ENCODE results near the gene DNASE2.
"Not testable (repeated sequence)": the region's sequence is repeated elsewhere in the genome, so short reads cannot be mapped to it uniquely, and the experiment has no call there.

Gene DNASE2

DNA sequence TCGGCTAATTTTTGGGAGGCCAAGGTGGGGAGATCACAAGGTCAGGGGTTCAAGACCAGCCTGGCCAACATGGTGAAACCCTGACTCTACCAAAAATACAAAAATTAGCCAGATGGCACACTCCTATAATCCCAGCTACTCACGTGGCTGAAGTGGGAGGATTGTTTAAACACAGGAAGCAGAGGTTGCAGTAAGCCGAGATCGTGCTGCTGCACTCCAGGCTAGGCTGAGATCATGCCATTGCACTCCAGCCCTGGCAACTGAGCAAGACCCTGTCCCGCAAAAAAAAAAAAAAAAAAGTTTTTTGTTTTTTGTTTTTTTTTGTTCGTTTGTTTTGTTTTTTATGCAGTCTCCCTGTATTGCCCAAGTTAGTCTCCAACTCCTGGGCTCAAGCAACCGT, 21.7 kb downstream of the DNASE2 start:
- DNase-seq, result no peak

DNA sequence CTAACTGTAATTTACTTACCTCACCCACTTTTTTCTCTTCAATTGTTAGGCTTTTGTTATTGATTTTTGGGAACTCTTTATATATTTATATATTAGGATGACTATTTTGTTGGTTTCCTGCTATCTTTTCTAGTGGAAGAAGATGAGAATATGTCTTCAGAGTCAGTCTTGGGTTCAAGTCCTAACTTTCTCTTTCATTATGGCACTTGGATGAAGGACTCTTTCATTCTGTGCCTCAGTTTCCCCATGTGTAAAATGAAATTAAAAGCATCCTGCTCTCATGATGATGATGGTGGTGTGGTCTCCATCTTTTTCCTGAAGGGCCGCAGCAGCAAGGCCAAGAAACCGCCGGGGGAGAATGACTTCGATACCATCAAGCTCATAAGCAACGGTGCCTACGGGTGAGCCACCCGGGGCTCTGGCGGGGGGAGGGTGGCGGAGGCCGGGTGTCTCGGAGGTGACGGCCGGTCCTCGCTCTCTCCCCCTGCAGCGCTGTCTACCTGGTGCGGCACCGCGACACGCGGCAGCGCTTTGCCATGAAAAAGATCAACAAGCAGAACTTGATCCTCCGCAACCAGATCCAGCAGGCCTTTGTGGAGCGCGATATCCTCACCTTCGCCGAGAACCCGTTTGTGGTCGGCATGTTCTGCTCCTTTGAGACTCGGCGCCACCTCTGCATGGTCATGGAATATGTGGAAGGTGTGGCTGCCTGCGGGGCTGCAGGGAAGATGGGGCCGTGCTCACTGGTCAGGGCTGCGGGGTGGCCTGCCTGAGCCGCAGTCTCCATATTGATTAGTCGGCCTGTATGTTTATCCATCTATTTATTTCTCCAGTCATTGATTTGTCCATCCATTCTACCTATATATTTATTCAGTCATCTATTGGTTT, 23.0 kb downstream of the DNASE2 start:
- DNase-seq, result no peak

DNA sequence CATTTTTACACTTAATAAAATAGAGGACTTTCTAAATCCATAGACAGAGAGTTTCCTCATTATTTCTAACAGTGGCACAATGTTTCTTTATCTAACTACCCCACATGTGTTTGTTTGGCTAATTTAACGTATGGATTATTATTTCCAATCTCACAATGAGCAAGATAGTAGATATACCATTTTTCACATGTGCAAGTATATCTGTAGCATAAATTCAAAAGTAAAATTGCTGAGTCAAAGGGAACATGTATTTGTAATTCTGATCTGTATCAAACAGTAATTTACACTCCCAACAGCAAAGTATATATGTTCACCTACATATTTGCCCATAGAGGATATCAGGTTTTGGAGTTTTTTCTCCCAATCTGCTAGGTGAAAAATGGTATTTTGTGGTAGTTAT, 24.6 kb downstream of the DNASE2 start:
- DNase-seq, result no peak

DNA sequence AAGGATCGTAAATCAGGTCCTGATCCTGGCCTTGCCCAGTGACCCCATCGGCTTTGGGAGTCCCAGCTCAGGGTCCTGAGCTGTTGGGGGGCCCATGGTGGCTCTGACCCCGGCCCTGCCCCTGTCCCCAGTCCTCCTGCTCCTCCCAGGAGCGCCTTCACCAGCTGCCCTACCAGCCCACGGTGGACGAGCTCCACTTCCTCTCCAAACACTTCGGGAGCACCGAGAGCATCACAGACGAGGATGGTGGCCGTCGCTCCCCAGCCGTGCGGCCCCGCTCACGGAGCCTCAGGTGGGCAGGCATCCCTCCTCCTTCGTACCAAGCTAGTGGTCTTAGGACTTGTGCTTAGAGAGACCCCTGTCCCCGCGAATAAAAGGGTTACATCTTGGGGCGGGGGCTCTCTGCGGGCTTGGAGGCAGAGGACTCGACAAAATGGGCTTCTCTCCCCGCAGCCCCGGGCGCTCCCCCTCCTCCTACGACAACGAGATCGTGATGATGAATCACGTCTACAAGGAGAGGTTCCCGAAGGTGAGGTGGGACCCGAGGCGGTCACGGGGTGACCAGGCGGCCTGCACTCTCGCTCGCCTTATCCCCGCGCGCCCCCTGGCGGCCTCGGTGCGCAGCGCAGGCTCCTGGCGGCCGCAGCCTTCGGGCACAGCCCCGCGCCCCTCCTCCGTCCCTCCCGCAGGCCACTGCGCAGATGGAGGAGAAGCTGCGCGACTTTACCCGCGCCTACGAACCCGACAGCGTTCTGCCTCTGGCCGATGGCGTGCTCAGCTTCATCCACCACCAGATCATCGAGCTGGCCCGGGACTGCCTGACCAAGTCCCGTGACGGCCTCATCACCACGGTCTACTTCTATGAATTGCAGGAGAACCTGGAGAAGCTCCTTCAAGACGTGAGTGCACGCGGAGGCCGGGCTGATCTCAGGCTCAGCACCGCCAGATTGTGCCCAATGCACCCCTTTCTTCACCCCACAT, 33.8 kb downstream of the DNASE2 start:
- peak; percentile 67 for DNase-seq

DNA sequence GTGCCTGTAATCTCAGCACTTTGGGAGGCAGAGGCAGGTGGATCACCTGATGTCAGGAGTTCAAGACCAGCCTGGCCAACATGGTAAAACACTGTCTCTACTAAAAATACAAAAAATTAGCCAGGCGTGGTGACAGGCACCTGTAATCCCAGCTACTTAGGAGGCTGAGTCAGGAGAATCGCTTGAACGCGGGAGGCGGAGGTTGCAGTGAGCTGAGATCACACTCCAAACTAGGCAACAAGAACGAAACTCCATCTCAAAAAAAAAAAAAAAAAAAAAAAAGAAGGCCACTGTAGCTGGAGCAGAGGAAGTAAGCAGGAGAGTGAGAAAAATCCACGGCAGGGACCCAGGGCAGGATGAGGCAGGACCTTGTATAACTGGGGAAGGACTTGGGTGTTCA, 34.6 kb downstream of the DNASE2 start:
- DNase-seq, result not testable (repeated sequence)

DNA sequence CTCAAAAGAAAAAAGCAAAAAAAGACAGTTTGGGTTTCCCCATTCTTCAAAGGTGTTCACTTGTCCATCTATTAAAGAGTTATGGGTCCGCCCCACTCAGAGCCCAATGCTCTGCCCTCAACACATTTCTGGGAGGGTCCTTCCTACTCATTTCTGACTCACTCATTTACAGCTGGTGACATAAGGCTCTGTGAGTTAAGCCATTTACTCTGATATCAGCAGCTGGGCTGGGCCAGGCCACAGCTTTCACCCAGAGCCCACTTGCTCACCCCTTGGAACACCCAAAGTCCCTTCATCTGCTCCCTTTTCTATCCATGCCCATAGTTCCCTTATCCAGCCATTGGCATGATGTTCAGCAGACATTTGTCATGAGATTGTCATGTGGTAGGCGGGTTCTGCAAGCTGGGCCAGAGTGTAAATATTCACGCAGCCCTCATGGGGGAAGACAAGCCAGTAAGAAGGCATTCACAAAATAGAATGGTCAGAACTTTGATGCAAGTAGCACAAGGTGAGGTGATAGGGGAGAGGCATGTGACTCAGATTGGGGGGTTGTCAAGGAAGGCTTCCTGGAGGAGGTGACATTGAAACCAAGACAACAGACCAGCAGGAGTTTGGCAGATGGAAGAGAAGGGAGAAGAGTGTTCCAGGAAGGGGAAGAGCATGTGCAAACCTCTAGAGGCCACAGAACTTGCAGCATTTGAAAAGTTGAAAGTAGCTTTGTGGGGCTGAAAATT, 37.1 kb downstream of the DNASE2 start:
- DNase-seq, result no peak

DNA sequence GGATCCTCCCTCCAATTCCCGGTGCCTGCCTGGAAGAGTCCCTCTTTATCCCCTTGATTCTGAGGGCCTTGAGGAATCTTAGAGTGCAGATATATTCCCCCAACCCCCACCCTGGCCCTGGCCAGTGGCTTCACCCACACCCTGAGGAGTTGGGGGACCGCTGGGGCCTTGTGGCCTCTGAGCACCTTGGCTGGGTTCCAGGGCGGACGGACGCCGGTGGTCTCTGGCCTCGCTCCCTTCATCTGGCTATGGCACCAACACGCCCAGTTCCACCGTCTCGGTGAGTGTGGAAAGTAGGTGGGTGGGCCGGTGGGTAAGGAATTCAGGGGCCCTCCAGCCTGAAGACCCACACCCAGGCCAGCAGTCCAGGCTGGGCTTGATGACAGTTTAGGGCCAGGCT, 37.9 kb downstream of the DNASE2 start:
- DNase-seq, result no peak

DNA sequence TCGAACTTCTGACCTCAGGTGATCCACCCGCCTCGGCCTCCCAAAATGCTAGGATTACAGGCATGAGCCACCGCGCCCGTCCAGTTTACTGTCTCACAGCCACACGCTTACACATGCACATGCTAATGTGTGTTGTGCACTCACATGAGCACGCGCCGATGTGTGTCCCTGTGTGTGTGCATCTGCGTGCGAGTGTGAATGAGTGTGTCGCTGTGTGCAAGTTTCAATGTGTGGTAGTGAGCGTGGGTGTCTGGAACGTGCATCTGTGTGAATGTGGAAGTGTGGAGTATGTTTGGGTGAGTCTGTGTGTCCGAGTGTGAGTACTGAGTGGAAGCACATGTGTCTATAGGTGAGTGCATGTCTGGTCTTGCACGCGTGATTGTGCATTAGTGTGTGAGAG, 38.7 kb downstream of the DNASE2 start:
- no peak for DNase-seq

DNA sequence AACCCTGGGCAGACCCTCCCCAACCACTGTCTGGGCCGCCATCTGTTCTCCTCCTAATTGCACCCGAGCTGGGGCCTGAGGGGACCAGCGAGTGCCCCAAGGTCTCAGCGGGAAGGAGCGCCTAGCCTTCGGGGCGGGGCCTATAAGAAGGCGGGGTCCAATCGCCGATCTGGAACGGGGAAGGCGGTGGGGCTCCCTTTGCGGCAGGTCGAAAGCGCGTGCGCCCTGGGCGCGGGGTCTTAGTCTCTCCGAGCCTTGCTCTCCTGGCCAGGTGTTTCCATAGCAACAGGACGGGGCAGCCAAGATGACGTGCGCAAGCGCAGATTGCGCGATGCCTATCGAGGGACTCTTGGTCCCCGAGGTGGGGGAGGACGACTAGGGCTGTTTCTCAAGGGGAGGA, 40.2 kb downstream of the DNASE2 start:
- no peak for DNase-seq

DNA sequence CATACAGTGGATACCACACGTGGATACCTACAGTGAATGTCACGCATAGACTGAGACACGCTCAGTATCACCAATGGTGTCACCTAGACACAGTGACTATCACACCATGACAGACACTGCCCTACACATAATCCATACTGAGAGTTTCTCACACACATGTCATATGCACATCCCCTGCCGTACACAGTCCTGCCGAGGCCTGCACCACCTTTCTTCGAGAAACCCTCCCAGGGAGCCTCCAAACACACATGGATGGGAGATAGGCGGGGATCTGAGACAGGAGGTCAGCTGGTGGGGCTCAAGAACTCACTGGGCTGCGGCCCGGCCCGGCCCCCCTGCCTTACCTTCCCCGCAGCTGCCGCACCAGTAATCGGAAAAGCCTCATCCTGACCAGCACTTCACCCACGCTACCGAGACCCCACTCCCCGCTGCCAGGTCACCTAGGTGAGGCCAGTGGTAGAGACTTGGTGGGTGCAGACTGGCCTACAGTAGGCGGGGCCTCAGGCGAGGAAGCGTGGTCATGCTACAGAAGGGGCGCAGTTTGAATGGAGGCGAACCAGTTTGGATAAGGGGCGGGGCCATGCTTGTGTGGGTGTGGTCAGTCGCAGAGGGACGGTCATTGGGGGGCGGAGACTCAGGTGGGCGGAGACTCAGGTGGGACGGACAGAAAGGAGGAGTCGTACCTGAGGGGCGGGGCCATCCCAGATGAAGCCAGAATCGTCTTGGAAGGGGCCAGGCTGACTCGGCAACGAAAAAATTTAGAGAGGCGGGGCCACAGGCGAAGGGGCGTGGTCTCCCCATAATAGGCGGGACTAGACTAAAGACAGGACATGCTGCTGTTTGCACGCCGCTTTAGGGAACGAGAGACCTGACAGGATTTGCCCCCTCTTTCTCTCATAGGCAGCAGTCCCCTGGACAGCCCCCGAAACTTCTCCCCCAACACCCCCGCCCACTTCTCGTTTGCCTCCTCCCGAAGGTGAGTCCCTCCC, 40.9 kb downstream of the DNASE2 start:
- DNase-seq, result no peak

DNA sequence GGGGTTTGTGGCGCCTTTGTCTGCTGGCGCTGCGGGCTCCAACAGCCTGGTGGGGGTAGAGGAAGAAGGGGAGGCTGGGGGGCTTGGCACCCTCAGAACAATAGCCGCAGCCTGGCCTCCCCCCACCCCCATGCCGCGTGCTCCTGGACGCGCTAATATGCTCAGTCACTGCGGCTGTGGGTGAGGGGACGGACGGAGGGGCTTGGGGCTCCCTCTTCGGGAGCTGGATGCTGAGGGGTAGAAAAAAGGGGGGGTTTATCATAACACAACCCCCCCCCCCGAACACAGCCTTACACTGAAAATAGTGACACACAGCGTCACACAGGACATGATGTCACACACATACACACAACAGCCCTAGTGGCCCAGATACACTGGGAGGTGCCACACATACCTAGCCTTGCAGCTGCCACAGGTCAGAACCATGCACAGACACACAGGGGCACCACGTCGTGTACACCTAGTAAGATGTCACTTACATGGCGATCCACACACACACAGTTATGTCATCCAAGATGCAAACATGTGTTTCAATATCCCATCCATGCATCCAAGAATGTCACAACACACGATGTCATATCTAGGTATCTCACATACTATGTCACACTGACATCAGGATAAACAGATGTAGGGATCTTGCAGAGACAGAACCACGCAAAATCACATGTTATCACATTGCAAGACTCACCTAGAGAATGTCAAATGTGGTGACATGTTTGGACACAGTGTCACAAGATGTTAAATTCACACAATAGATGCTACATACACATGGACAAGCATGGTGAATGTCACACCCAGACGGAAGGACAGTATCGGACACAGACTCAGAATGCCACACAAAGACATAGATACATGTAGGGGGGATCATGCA, 42.1 kb downstream of the DNASE2 start:
- no peak for DNase-seq

DNA sequence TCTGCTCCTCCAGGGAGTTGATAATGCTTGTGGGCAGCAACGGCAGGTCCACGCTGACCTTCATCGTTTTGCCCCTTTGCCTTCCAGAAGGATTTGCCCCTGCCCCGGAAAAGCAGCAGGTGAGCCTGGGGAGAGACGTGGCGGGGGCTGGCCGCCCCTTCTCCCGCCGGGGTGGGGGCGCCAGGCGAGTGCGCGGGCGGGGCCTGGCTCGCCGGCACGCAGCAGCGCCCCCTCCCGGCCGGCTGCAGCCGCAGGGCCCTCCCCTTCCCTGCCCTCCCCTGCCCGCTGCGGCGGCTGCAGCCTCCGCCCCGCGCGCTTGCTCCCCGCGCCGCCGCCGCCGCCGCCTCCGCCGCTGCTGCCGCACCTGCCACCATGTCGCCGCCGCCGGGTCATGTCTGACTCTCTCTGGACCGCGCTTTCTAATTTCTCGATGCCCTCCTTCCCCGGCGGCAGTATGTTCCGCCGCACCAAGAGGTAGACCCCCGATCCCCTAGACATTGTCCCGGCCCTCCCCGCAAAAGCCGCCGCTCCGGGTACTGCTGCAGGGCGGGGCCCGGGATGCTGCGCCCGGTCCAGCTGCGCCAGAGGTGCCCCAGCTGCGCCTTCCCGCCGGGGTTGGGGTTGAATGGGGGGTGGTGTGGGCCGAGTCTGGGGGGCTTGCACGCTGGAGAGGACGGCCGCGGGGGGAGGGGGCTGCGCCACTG, 42.9 kb downstream of the DNASE2 start, which contains the start of gene MAST1:
TSS of gene MAST1 (plus strand) at position 334 of the 704 bp plus-strand sequence. CDS start at position 392, 58 bp downstream.
- DNase-seq, result no peak

DNA sequence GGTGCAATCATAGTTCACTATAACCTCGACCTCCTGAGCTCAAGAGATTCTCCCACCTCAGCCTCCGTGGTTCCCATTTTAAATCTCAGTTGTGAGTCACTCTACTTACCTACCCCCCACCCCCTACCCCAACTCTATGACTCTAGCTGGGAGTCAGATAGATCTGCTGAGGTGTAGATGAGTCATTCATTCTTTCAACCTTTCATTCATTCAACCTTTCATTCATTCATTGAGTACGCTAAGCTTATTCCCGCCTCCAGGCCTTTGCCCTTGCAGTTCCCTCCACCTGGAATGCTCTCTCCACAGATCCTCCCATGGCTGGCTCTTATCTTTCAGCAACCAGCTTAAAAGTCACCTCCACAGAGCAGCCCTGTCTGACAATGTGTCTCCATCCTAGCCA, 44.0 kb downstream of the DNASE2 start:
- DNase-seq, result no peak

DNA sequence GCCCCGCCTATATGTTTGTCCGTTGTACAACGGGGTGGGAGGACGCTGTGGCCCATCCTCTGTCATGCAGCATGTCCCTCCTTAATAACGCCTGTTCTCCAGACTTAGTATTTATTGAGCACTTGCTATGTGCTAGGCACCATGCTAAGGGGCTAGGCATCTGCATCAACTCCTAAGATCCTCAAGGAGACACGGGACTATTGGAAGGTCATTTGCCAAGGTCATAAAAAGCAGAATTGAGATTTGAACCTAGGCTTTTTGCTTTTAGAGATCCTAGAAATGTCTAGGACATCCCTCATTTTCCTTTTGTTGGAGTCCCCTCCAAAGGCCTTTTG, 44.8 kb downstream of the DNASE2 start:
- no peak for DNase-seq

DNA sequence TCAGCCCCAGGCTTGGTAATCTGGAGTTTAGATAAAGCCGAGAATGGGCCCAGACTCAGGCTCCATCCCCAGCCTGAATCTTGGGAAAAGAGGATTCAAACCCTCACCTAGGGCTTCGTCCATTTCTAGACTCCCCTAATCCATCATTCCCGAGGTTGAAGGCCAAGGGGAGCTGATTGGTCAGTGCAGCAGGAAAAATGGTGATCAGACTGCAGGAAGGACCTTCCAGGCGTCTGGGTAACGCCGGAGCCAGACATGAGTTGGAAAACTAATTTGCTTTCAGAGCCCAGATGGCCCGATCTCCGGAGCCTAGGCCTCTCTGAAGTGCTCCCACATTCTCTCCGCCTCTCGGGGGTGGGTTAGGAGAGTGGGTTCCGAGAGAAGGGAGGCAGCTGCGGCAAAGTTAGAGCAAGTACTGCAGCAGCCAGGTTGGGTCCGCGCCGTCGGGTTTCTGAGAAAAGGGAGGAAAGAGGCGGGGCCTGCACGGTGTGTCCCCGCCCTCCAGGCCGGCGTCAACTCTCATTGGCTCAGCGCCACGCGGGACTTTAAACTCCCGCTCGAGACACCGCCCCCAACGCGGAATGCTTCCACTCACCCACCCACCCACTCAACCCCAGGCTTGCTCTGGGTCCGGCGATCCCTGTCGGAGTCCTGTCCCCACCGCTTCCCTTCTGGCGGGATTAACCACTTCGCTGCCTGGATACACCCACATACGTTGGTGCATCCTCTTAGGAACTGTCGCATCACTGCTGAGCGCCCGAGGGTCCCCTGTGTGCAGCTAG, 46.1 kb downstream of the DNASE2 start:
- DNase-seq, result no peak

DNA sequence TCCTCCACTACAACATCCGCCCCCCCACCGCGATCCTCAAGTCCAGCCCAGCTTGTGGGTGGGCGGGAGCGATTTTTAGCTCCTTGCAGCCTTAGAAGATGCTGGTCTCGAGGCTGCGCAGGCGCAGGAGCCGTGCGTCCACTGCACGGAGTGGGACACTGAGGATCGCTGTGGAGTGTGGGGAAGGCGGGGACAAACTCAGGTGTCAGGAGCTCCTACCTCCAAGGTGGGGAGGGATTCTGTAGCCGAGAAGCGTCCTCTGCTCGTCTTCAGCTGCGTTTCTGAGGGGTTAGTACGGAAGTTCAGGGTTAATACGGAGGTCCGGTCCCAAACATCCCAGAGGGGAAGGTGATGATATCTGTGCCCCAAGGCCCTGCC, 46.7 kb downstream of the DNASE2 start, which contains the start of gene RTBDN:
TSS of gene RTBDN (minus strand) at position 14 of the 378 bp plus-strand sequence. CDS start 4,600 bp downstream, outside the sequence.
- no peak for DNase-seq

DNA sequence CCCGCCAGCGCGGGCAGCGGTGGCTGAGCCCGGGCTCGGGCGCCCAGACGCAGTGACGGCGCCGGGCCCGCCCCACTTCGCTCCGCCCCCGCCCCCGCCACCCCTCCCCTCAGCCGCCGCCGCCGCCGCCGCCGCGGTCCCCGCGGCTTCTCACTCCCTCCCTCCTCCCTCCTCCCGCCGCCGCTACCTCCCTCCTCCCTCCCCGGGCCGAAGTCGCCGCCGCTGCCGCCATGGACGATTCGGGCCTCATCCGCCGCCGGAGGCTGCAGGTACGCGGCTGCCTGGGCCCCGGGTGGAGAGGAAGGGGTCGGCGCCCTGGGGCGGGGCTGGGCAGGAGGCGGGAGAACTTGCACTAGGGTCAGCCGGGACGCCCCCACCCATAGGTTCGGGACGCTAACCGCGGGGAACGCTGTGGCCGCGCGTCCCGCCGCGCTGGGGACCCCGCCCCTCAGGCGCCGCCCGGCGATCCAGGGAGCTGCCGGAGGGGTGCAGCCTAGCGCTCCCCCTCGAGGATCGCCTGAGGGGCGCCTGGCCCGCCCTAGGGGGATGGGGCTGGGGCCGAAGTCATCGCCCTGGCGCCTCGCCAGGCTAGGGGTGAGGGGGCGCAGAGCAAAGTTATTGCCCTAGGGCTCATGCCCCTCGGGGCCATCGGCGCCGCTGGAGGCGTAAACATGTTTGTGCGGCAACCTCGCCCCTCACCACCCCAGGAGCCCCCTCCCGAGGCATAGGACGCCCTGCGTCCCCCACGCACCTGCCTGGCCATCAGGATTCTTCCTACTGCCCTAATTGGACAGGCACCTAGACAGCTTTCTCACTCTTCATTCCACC, 47.3 kb downstream of the DNASE2 start:
- no peak for DNase-seq

DNA sequence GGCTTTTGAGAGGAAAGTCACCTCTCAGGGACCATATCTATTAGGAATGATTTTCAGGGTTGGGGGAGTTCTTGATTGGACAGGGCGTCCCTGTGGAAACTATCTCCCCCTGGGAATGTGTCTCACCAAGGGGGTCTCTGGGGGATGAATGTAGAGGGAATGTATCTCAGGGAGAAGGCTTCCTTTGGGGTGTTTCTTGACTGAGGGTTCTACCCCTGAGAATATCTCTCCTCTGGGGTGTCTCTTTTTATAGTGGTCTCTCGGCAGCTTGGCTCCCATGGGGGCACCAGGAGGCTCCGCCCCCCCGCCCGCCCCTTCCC, 47.9 kb downstream of the DNASE2 start:
- no peak for DNase-seq
